HG03064 (cell line): ENCODE data around the gene LDB2.

Experiments used
- ATAC-seq: cut with Tn5 transposase; IDR thresholded peaks from one replicate; pipeline ENCODE4 v1.9.1; 2021; ENCODE audit warnings: low read depth; ENCODE audit not compliant: unreplicated experiment

The LDB2 gene

GRCh38 chr4:16521156-16521915 is 377.1 kb downstream of the LDB2 start:
- ATAC-seq, result no peak

- no peak for ATAC-seq
These were observed 381.5 kb downstream of the LDB2 start for GRCh38 chr4:16516796-16517439.

- no peak for ATAC-seq
These were observed 384.6 kb downstream of the LDB2 start for GRCh38 chr4:16513876-16514275.

GRCh38 chr4:16508968-16509367 is 389.5 kb downstream of the LDB2 start:
- ATAC-seq, result no peak

GRCh38 chr4:16505726-16506125 is 392.7 kb downstream of the LDB2 start:
- no peak for ATAC-seq

- ATAC-seq, result no peak
These were observed 393.2 kb downstream of the LDB2 start for GRCh38 chr4:16505267-16505666.

- no peak for ATAC-seq
These were observed 394.9 kb downstream of the LDB2 start for GRCh38 chr4:16503421-16504100.

- ATAC-seq, result no peak
These were observed 399.5 kb downstream of the LDB2 start for GRCh38 chr4:16498978-16499377.

- ATAC-seq, result no peak
These were observed 401.9 kb downstream of the LDB2 start for GRCh38 chr4:16496501-16496900.

GRCh38 chr4:16492872-16493271 is 405.6 kb downstream of the LDB2 start:
- no peak for ATAC-seq

- ATAC-seq, result no peak
These were observed 409.2 kb downstream of the LDB2 start for GRCh38 chr4:16489226-16489625.

- no peak for ATAC-seq
These were observed 410.4 kb downstream of the LDB2 start for GRCh38 chr4:16488084-16488483.

GRCh38 chr4:16484711-16485110 is 413.7 kb downstream of the LDB2 start:
- no peak for ATAC-seq

GRCh38 chr4:16483540-16483939 is 414.9 kb downstream of the LDB2 start:
- ATAC-seq, result no peak

GRCh38 chr4:16480011-16480410 is 418.4 kb downstream of the LDB2 start:
- no peak for ATAC-seq

- ATAC-seq, result no peak
These were observed 425.9 kb downstream of the LDB2 start for GRCh38 chr4:16472537-16472936.

GRCh38 chr4:16467061-16467460 is 431.4 kb downstream of the LDB2 start:
- no peak for ATAC-seq

- ATAC-seq, result no peak
These were observed 431.9 kb downstream of the LDB2 start for GRCh38 chr4:16466581-16466980.

GRCh38 chr4:16464651-16465050 is 433.8 kb downstream of the LDB2 start:
- ATAC-seq, result no peak

- ATAC-seq, result no peak
These were observed 435.8 kb downstream of the LDB2 start for GRCh38 chr4:16462656-16463055.

GRCh38 chr4:16461362-16461761 is 437.1 kb downstream of the LDB2 start:
- ATAC-seq, result no peak

- no peak for ATAC-seq
These were observed 440.5 kb downstream of the LDB2 start for GRCh38 chr4:16457944-16458343.
